ENCODE measurements around the gene GEMIN7. TPM values are rescaled to one million over a fixed set of nuclear protein-coding genes. Genes with fewer than 3 reads are reported as not detected.

Gene GEMIN7
- total RNA-seq, 3 donors from 2014 or later (not counting 1 experiment from before 2014, with no cell fraction given) = 27.7 to 28.7 (median 27.9) TPM

DNA sequence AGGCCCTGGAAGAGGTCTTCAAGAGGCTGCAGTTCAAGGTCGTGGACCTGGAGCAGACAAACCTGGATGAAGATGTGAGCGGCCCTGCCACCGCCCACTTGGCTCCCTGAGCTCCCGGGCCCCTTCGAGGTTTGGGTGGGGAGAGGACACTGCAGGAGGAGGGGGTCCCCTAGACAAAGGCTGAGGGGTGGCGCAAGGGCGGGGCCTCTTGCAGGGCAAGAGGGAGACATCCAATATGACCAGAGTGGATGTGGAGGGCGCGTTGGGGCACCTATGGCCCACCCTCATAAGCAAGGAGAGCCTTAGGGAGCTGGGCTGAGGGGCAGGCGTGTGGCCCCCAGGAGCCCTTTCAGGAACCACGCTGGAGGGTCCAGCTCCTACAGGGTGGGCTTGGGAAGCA, 61.5 kb downstream of the GEMIN7 start:
- Histone ChIP-seq H3K9me3 (ENCODE audit: control insufficient read depth, insufficient read depth, low read length) (no peaks in the 10 kb centered on the region), H3K4me3 (ENCODE audit: low read length) (no peak overlapping the region), H3K4me1 (ENCODE audit: control insufficient read depth, insufficient read depth, low read length) (peaks cover 9% of the 10 kb centered on the region), H3K27ac (ENCODE audit: low read length) (no peak overlapping the region), H3K27me3 (ENCODE audit: control insufficient read depth, insufficient read depth, low read length) (no peaks in the 10 kb centered on the region), H3K36me3 (ENCODE audit: control insufficient read depth, insufficient read depth, low read length) (peaks cover 18% of the 10 kb centered on the region)
- H3K4me1 Mint-ChIP-seq = peaks cover 0 to 20% of the 10 kb centered on the region in 2 donors
- no peaks in the 10 kb centered on the region for H3K27me3 Mint-ChIP-seq (ENCODE audit: low read depth in 2 of 2)
- intact Hi-C loops (cut with micrococcal nuclease) = no loop called here
- H3K27ac Mint-ChIP-seq = no peak overlapping the region
- TF ChIP-seq, protein P1, sequence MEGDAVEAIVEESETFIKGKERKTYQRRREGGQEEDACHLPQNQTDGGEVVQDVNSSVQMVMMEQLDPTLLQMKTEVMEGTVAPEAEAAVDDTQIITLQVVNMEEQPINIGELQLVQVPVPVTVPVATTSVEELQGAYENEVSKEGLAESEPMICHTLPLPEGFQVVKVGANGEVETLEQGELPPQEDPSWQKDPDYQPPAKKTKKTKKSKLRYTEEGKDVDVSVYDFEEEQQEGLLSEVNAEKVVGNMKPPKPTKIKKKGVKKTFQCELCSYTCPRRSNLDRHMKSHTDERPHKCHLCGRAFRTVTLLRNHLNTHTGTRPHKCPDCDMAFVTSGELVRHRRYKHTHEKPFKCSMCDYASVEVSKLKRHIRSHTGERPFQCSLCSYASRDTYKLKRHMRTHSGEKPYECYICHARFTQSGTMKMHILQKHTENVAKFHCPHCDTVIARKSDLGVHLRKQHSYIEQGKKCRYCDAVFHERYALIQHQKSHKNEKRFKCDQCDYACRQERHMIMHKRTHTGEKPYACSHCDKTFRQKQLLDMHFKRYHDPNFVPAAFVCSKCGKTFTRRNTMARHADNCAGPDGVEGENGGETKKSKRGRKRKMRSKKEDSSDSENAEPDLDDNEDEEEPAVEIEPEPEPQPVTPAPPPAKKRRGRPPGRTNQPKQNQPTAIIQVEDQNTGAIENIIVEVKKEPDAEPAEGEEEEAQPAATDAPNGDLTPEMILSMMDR (IDR thresholded peaks at IDR 0.05) = no peak
- no peaks in the 10 kb centered on the region for H3K9me3 Mint-ChIP-seq
- 98% methylated on average over 11 of the region's 11 CpGs for WGBS (ENCODE audit: insufficient coverage)
- H3K4me3 Mint-ChIP-seq = no peak overlapping the region
- DNase-seq (no peak), ATAC-seq (no peak)
- H3K36me3 Mint-ChIP-seq = no peaks in the 10 kb centered on the region

Other genes starting within 250 kb of the GEMIN7 start
- gene NECTIN2, start 233.0 kb upstream of the GEMIN7 start, total RNA-seq = 10 to 100 TPM in 1 of 3 donors, 1 to 10 TPM in 2; 1.6 to 10.3 (median 2.7) TPM
- gene TOMM40, start 188.0 kb upstream of the GEMIN7 start, total RNA-seq = 10 to 100 TPM; 22.4 to 29.1 (median 23.5) TPM
- gene APOE, start 173.5 kb upstream of the GEMIN7 start, total RNA-seq = 1 to 10 TPM in 2 of 3 donors, under 1 TPM in 1; 0.45 to 2.7 (median 1.3) TPM
- gene APOC1, start 164.7 kb upstream of the GEMIN7 start, total RNA-seq = not detected
- not detected for gene APOC4, start 137.0 kb upstream of the GEMIN7 start, total RNA-seq
- not detected for gene APOC2, start 133.2 kb upstream of the GEMIN7 start, total RNA-seq
- gene CLPTM1, start 123.9 kb upstream of the GEMIN7 start, total RNA-seq = 100 to 1,000 TPM in 2 of 3 donors, 10 to 100 TPM in 1; 97.1 to 125 (median 120) TPM
- 100 to 1,000 TPM in 2 of 3 donors, 10 to 100 TPM in 1; 92.4 to 119 (median 105) TPM for gene RELB, start 77.8 kb upstream of the GEMIN7 start, total RNA-seq
- gene CLASRP, start 40.2 kb upstream of the GEMIN7 start, total RNA-seq = 100 to 1,000 TPM; 142 to 160 (median 146) TPM
- 1 to 10 TPM; 5.1 to 8.0 (median 8.0) TPM for gene ZNF296, start 2.8 kb upstream of the GEMIN7 start, total RNA-seq
- gene PPP1R37, start 13.9 kb downstream of the GEMIN7 start, total RNA-seq = 10 to 100 TPM; 23.8 to 29.3 (median 25.0) TPM
- under 1 TPM; 0.55 to 1.00 (median 0.66) TPM for gene NKPD1, start 81.7 kb downstream of the GEMIN7 start, total RNA-seq
- gene TRAPPC6A, start 99.0 kb downstream of the GEMIN7 start, total RNA-seq = 10 to 100 TPM; 38.0 to 47.0 (median 45.2) TPM
- gene BLOC1S3, start 99.5 kb downstream of the GEMIN7 start, total RNA-seq = 10 to 100 TPM; 20.9 to 26.3 (median 21.8) TPM
- gene EXOC3L2, start 166.1 kb downstream of the GEMIN7 start, total RNA-seq = under 1 TPM in 2 of 3 donors, not detected in 1; 0.16 to 0.23 TPM
- 10 to 100 TPM; 50.4 to 53.6 (median 51.4) TPM for gene MARK4, start 172.0 kb downstream of the GEMIN7 start, total RNA-seq
- gene CKM, start 243.6 kb downstream of the GEMIN7 start, total RNA-seq = not detected

All from natural killer cell (primary cell).